GM20000 (cell line): ENCODE data around the gene COL12A1.

Experiments used
- DNase-seq: peaks from one replicate; pipeline ENCODE4 v3.0.0; 2012; ENCODE audit warnings: low spot score
- TF ChIP-seq, protein P1 (sequence below): IDR thresholded peaks from 2 replicates; pipeline ENCODE4 v1.5.1; 2012; ENCODE audit warnings: mild to moderate bottlenecking, control low read depth; ENCODE audit errors: extremely low read depth, missing control alignments

Gene COL12A1

DNA sequence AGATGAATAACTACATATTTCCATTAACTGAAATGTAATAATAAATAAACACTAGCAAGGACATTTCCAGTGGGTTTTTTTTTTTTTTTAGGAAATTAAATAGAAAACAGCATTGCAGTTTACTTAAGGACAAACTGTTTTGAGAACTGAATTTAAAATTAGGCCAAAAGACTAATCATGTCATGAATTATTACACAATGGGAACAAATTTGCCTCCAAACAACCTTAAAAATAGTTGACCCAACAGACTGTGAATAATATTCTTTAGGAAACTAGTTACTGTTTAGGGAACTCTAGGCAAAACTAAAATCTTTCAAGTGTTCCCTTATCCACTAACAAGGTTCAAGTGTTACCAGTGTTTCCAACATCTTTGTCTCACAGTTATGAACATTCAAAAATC, 16.4 kb upstream of the COL12A1 start:
- TF ChIP-seq, protein P1, sequence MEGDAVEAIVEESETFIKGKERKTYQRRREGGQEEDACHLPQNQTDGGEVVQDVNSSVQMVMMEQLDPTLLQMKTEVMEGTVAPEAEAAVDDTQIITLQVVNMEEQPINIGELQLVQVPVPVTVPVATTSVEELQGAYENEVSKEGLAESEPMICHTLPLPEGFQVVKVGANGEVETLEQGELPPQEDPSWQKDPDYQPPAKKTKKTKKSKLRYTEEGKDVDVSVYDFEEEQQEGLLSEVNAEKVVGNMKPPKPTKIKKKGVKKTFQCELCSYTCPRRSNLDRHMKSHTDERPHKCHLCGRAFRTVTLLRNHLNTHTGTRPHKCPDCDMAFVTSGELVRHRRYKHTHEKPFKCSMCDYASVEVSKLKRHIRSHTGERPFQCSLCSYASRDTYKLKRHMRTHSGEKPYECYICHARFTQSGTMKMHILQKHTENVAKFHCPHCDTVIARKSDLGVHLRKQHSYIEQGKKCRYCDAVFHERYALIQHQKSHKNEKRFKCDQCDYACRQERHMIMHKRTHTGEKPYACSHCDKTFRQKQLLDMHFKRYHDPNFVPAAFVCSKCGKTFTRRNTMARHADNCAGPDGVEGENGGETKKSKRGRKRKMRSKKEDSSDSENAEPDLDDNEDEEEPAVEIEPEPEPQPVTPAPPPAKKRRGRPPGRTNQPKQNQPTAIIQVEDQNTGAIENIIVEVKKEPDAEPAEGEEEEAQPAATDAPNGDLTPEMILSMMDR, result no peak
- DNase-seq, result no peak

DNA sequence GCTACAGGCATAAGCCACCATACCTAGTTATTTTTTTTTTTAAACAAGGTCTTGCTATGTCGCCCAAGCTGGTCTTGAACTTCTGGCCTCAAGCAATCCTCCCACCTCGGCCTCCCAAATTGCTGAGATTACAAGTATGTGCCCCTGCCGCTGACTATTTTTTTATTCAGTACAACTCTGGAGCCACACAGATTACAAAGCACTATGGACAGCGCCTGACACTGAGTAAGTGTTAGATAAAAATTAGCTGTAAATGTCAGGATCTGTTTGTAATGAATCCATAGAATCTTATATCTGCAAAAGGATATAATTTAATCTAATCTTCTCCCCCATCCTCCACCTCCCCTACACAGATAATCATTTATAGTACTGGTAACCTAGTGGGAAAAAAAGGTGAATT, 15.3 kb upstream of the COL12A1 start:
- TF ChIP-seq, protein P1, result no peak
- DNase-seq, result no peak

DNA sequence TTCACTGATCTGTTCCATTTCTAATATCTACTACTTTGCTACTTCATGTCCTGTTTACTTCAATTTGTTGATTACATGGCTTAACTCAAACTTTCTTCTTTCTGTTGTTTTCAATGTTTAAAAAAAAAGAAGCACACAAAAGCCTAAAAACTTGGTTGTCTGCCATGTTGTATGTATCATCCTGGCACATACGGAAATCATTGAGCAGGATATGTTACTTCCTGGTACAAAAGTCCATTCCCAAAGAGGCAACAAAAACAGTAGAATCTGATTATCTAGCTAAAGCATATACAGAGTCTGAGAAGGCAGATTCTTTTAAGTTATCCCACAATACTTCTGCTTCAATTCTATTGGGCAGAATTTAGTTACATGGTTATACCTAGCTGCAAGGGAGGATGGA, 14.5 kb upstream of the COL12A1 start:
- TF ChIP-seq, protein P1, result no peak
- DNase-seq, result no peak

DNA sequence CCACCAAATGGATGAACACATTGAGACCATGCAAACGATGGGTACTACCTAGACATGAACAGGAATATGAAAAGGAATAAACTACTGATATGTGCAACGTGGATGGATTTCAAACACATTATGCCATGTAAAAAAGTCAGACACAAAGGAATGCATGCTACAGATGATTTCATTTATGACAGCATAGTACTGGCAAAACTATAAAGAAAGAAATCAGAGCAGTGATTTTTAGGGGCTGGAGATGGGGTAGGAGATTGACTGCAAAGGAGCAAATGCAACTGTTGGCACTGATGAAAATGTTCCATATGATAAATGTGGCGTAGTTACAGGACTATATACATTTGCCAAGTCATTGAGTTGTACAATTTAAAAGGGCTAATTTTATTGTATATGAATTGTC, 13.4 kb upstream of the COL12A1 start:
- TF ChIP-seq, protein P1, result no peak
- no peak for DNase-seq

DNA sequence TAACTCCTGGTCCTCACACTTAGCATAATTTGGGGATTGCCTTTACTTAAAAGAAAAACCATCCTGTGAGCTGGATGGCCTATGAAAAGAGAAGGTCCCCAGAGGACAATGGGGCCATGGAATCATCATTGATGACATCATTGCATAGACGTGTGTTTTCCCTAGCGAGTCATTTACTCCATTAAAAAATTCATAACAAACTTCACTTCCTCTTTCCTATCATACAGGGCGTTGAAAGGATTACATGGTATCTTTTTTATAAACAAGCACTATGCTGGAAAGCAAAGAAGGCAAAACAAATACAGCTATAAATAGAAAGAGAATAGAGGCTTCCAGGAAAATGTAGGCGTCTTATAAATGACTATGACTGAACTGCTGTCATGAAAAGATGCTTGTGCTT, 11.3 kb upstream of the COL12A1 start:
- TF ChIP-seq, protein P1, result no peak
- no peak for DNase-seq

DNA sequence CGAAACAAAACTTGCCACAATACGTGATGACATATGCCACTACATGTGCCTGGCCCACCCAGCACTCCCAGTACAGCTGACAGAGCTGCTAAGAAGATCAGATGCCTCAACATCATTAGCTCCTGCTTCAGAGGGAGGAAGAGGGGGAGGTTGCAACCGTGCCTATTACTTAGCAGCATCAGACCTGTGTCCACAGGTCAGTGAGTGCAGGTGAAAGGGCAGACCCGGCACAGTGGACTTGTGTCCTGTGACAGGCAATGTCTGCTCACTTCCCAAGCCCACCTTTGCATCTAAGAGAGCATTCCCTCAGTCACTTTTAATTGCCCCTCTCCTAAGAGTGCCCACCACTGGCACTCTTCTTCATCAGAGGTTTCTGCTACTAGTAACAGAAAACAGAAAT, 9.4 kb upstream of the COL12A1 start:
- TF ChIP-seq, protein P1, result no peak
- DNase-seq, result no peak

DNA sequence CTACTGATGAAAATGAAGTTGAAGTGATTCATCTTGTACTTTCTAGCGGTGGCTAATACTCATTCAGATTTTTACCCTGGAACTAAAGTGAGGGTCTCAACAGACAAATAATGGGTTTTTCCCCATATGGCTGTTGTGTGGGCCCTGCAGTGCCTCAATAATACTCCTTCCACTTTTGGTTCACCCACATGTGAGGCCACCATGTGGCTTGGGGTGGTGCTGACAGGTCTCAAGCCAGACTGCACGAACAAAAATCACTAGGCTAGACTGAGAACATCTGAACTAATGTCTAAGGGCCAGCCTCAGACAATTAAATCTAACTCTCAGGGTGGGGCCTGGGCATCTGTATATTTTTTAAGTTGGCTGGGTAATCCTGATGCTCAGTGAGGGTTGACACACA, 7.9 kb upstream of the COL12A1 start:
- TF ChIP-seq, protein P1, result no peak
- peak; percentile 14 for DNase-seq

DNA sequence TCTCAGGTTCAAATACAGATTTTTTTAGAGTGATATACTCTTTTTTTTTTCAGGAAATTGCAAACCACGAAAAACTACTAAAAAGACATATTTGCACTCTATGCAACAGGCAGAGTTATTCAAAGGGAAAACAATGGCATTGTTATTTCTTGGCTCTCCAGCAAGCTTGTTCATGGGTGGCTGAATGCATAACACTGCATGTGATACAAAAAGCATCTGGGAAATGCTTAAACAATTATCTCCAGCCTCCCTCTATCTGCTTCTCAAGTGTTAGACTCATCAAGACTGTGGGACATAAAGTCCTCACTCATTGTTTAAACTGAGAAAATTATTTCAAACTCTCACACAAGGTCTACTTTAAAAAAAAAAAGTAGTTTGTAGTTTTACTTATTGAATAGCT, 7.3 kb upstream of the COL12A1 start:
- no peak for DNase-seq
- TF ChIP-seq, protein P1, result no peak
